HG03066 (cell line): ENCODE data around the gene BOC.

Experiments used
- ATAC-seq: cut with Tn5 transposase; IDR thresholded peaks from one replicate; pipeline ENCODE4 v1.9.1; 2021; ENCODE audit warnings: low read depth; ENCODE audit not compliant: unreplicated experiment

BOC gene

GRCh38 chr3:113223475-113224281 lies 12.3 kb downstream of the BOC start:
- ATAC-seq, result no peak

- no peak for ATAC-seq
Measured at GRCh38 chr3:113225286-113225685, 13.9 kb downstream of the BOC start.

GRCh38 chr3:113226491-113226890 lies 15.1 kb downstream of the BOC start:
- no peak for ATAC-seq

- ATAC-seq, result no peak
Measured at GRCh38 chr3:113227146-113227545, 15.8 kb downstream of the BOC start.

GRCh38 chr3:113228498-113229286 lies 17.3 kb downstream of the BOC start:
- ATAC-seq, result no peak

- ATAC-seq, result no peak
Measured at GRCh38 chr3:113231391-113231790, 20.0 kb downstream of the BOC start.

GRCh38 chr3:113231827-113232253 lies 20.5 kb downstream of the BOC start:
- ATAC-seq, result no peak

GRCh38 chr3:113232342-113232741 lies 21.0 kb downstream of the BOC start:
- ATAC-seq, result no peak

- ATAC-seq, result no peak
Measured at GRCh38 chr3:113233497-113233896, 22.1 kb downstream of the BOC start.

- no peak for ATAC-seq
Measured at GRCh38 chr3:113234028-113234427, 22.7 kb downstream of the BOC start.

- no peak for ATAC-seq
Measured at GRCh38 chr3:113234688-113235260, 23.4 kb downstream of the BOC start.

GRCh38 chr3:113238503-113238902 lies 27.1 kb downstream of the BOC start:
- ATAC-seq, result no peak

- ATAC-seq, result no peak
Measured at GRCh38 chr3:113240841-113241240, 29.5 kb downstream of the BOC start.

GRCh38 chr3:113241292-113242095 lies 30.1 kb downstream of the BOC start:
- no peak for ATAC-seq

GRCh38 chr3:113242096-113242581 lies 30.8 kb downstream of the BOC start:
- ATAC-seq, result no peak

GRCh38 chr3:113243071-113243470 lies 31.7 kb downstream of the BOC start:
- no peak for ATAC-seq

- no peak for ATAC-seq
Measured at GRCh38 chr3:113243846-113244245, 32.5 kb downstream of the BOC start.

GRCh38 chr3:113245761-113246161 lies 34.4 kb downstream of the BOC start:
- ATAC-seq, result no peak

GRCh38 chr3:113247068-113247467 lies 35.7 kb downstream of the BOC start:
- no peak for ATAC-seq

- no peak for ATAC-seq
Measured at GRCh38 chr3:113247675-113248458, 36.5 kb downstream of the BOC start.
